ENCODE measurements around the gene LPP. TPM values are rescaled to one million over a fixed set of nuclear protein-coding genes. Genes with fewer than 3 reads are reported as not detected.

LPP gene
- total RNA-seq, 1 experiment from 2014 or later = 264 TPM

- H3K27ac Mint-ChIP-seq (ENCODE audit: unreplicated experiment) = peak overlapping the region; percentile 32
- no peaks in the 10 kb centered on the region for H3K27me3 Mint-ChIP-seq (ENCODE audit: unreplicated experiment)
- TF ChIP-seq CTCF (IDR thresholded peaks at IDR 0.05; ENCODE audit: unreplicated experiment) = no peak
- BruUV-seq (replicated peaks) = no TSS peak
- DNase-seq = no peak
- H3K36me3 Mint-ChIP-seq (ENCODE audit: insufficient read depth, unreplicated experiment) = peaks cover 5% of the 10 kb centered on the region
- CTCF ChIA-PET = no interaction called here
- H3K9me3 Mint-ChIP-seq (ENCODE audit: low read depth, unreplicated experiment) = no peaks in the 10 kb centered on the region
- peaks cover 63% of the 10 kb centered on the region for H3K4me1 Mint-ChIP-seq (ENCODE audit: low read depth, unreplicated experiment)
- intact Hi-C loops (cut with micrococcal nuclease; ENCODE audit: unreplicated experiment) = no loop called here
- no peak overlapping the region for H3K4me3 Mint-ChIP-seq (ENCODE audit: low read depth, unreplicated experiment)
Observed at GRCh38 chr3:188287762-188288505, 134.0 kb downstream of the LPP start.

GRCh38 chr3:188292251-188292650 lies 138.3 kb downstream of the LPP start:
- CTCF ChIA-PET = interaction anchor here (0.6 to 1.4 kb wide), 2 partner anchors 43 to 94 kb away, joined by 3 to 4 read pairs; no protein-coding TSS in a partner anchor
- DNase-seq = no peak
- no peak for TF ChIP-seq CTCF (IDR thresholded peaks at IDR 0.05; ENCODE audit: unreplicated experiment)
- Mint-ChIP-seq H3K9me3 (ENCODE audit: low read depth, unreplicated experiment) (no peaks in the 10 kb centered on the region), H3K27me3 (ENCODE audit: unreplicated experiment) (no peaks in the 10 kb centered on the region), H3K4me1 (ENCODE audit: low read depth, unreplicated experiment) (peaks cover 68% of the 10 kb centered on the region), H3K36me3 (ENCODE audit: insufficient read depth, unreplicated experiment) (peaks cover 22% of the 10 kb centered on the region), H3K4me3 (ENCODE audit: low read depth, unreplicated experiment) (no peak overlapping the region), H3K27ac (ENCODE audit: unreplicated experiment) (peak overlapping the region; percentile 10)
- BruUV-seq (replicated peaks) = no TSS peak
- intact Hi-C loops (cut with micrococcal nuclease; ENCODE audit: unreplicated experiment) = loop anchor here (10.0 kb wide), 1 partner anchor 257 kb away; no protein-coding TSS in a partner anchor

DNA sequence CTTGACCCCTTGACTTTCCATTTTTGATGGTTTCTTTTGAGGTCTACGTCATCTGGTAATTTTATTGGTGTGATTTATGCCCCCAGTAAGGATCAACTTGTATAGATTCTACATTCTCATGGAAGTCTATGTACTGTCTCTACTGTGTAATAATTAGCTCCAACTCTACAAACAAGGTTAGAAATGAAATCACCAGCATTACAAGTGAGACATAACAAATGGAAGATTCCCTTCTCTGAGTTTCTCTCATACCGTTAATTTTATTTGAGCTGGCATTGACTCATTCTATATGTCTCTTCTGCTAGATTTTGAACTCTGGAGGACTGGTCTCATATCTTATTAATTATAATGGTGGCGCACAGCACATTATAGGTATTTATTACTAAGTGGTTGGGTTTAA lies 138.9 kb downstream of the LPP start:
- no peak for TF ChIP-seq CTCF (IDR thresholded peaks at IDR 0.05; ENCODE audit: unreplicated experiment)
- DNase-seq = no peak

DNA sequence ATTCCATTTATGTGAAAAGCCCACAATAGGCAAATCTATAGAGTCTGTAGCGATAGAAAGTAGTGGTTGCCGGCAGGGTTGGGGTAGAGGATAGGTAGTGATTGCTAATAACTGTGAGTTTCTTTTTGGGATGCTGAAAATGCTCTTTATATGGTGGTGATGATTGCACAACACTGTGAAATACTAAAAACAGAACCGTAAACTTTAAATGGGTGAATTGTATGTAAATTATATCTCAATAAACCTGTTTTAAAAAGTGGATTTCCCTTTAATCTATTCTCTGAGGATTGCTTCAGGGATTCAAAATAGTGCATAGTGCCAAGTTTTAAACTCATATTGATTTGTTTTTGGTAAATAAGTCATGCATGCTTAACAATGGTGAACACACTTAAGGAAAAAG lies 140.2 kb downstream of the LPP start:
- Mint-ChIP-seq H3K27ac (ENCODE audit: unreplicated experiment) (peak overlapping the region; percentile 81), H3K4me1 (ENCODE audit: low read depth, unreplicated experiment) (peaks cover 87% of the 10 kb centered on the region), H3K36me3 (ENCODE audit: insufficient read depth, unreplicated experiment) (peaks cover 33% of the 10 kb centered on the region), H3K27me3 (ENCODE audit: unreplicated experiment) (no peaks in the 10 kb centered on the region), H3K4me3 (ENCODE audit: low read depth, unreplicated experiment) (peak overlapping the region; percentile 11), H3K9me3 (ENCODE audit: low read depth, unreplicated experiment) (no peaks in the 10 kb centered on the region)
- no TSS peak for BruUV-seq (replicated peaks)
- CTCF ChIA-PET = interaction anchor here (0.6 to 1.6 kb wide), 19 partner anchors 9 to 660 kb away, joined by 3 to 21 read pairs (median 5); partner anchors contain the start of gene BCL6
- DNase-seq = no peak
- intact Hi-C loops (cut with micrococcal nuclease; ENCODE audit: unreplicated experiment) = loop anchor here (2.0 to 10.0 kb wide), 2 partner anchors 55 to 259 kb away; no protein-coding TSS in a partner anchor
- no peak for TF ChIP-seq CTCF (IDR thresholded peaks at IDR 0.05; ENCODE audit: unreplicated experiment)

More for the DNA sequence above, 138.9 kb downstream of the LPP start:
- H3K9me3 Mint-ChIP-seq (ENCODE audit: low read depth, unreplicated experiment) = no peaks in the 10 kb centered on the region
- CTCF ChIA-PET = interaction anchor here (0.6 to 1.4 kb wide), 5 partner anchors 11 to 1491 kb away, joined by 3 to 8 read pairs (median 4); partner anchors contain the start of gene BCL6
- H3K4me3 Mint-ChIP-seq (ENCODE audit: low read depth, unreplicated experiment) = no peak overlapping the region
- intact Hi-C loops (cut with micrococcal nuclease; ENCODE audit: unreplicated experiment) = loop anchor here (10.0 kb wide), 1 partner anchor 258 kb away; no protein-coding TSS in a partner anchor
- peaks cover 74% of the 10 kb centered on the region for H3K4me1 Mint-ChIP-seq (ENCODE audit: low read depth, unreplicated experiment)
- peaks cover 24% of the 10 kb centered on the region for H3K36me3 Mint-ChIP-seq (ENCODE audit: insufficient read depth, unreplicated experiment)
- H3K27me3 Mint-ChIP-seq (ENCODE audit: unreplicated experiment) = no peaks in the 10 kb centered on the region
- H3K27ac Mint-ChIP-seq (ENCODE audit: unreplicated experiment) = peak overlapping the region; percentile 81
- BruUV-seq (replicated peaks) = no TSS peak
